PFSK-1 (cell line): ENCODE results near the gene RPEL1.

Source experiments
- FOXP2 ChIP-seq: optimal IDR thresholded peaks from 2 replicates; pipeline ENCODE3; 2011; ENCODE audit warnings: borderline replicate concordance, control low read depth, inconsistent platforms; ENCODE audit not compliant: insufficient read depth; ENCODE audit errors: extremely low read length, extremely low read depth
- POLR2AphosphoS5 ChIP-seq: IDR thresholded peaks from 2 replicates; pipeline ENCODE4 v1.6.1; 2012; ENCODE audit warnings: low read depth, mild to moderate bottlenecking, control low read depth, low read length, moderate library complexity
- REST ChIP-seq, 2 experiments: IDR thresholded peaks; 2 replicates each; pipeline versions ENCODE4 v1.6.1 to v1.8.0; 2011 to 2012; ENCODE audit warnings: low read depth in 2 of 2, low read length in 2 of 2, control low read depth in 1 of 2, inconsistent platforms in 1 of 2, mild to moderate bottlenecking in 1 of 2, moderate library complexity in 1 of 2; ENCODE audit not compliant: insufficient read depth in 1 of 2
- SIN3A ChIP-seq: IDR thresholded peaks from 2 replicates; pipeline ENCODE4 v1.6.1; 2012; ENCODE audit warnings: mild to moderate bottlenecking, low read length, moderate library complexity, borderline replicate concordance; ENCODE audit not compliant: insufficient read depth
- TAF1 ChIP-seq: IDR thresholded peaks from 2 replicates; pipeline ENCODE4 v1.6.1; 2012; ENCODE audit warnings: low read length, control low read depth, borderline replicate concordance; ENCODE audit not compliant: insufficient read depth

The RPEL1 gene

GRCh38 chr10:103232131-103232673, 13.5 kb upstream of the RPEL1 start:
- TF ChIP-seq POLR2AphosphoS5, result no peak
- no peak for TF ChIP-seq TAF1
- TF ChIP-seq REST (IDR thresholded peaks at IDR 0.05; ENCODE audit: insufficient read depth in 1 of 2, low read depth in 2 of 2, low read length in 2 of 2), result no peak
- no peak for TF ChIP-seq FOXP2
- no peak for TF ChIP-seq SIN3A

DNA sequence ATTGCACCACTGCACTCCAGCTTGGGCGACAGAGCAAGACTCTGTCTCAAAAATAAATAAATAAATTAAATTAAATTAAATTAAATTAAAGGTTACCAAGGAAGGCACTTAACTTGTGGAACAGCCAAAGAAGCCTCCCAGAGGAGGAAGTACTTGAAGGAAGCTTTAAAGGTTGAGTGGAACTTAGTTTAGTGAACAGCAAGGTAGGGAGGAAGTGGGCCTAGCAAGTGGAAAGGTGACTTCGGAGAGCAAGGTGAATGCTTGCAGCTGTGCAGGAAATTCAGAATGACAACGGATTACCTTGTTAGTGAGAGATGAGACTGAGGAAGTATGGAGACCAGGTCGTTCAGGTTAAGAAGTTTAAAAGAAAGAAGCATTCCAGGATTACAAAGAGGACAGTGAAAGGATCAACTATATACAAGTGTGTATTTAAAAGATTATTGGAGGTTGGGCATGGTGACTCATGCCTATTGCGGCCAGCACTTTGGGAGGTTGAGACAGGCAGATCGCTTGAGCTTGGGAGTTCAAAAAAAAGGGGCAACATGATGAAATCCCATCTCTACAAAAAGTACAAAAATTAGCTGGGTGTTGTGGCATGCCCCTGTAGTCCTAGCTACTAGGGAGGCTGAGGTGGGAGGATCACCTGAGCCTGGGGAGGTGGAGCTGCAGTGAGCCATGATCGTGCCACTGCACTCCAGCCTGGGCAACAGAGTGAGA, 12.8 kb upstream of the RPEL1 start:
- TF ChIP-seq REST (IDR thresholded peaks at IDR 0.05; ENCODE audit: insufficient read depth in 1 of 2, low read depth in 2 of 2, low read length in 2 of 2) (no peak), TAF1 (no peak), SIN3A (no peak), FOXP2 (no peak), POLR2AphosphoS5 (no peak)

DNA sequence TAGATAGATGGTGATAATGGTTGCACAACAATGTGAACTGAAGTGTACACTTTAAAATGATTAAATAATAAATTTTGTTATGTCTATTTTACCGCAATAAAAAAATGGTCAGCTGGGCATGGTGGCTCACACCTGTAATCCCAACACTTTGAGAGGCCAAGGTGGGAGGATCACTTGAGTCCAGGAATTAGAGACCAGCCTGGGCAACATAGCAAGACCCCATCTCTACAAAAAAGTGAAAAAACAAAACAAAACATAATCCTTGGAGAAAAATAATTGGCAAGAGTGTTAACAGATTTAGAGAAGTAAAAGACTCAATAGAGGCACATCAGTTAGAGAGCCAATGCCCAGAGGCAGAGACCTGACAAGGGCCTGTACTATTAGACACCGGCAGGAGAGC, 9.9 kb upstream of the RPEL1 start:
- TF ChIP-seq SIN3A (no peak), FOXP2 (no peak), REST (IDR thresholded peaks at IDR 0.05; ENCODE audit: insufficient read depth in 1 of 2, low read depth in 2 of 2, low read length in 2 of 2) (no peak), TAF1 (no peak), POLR2AphosphoS5 (no peak)

DNA sequence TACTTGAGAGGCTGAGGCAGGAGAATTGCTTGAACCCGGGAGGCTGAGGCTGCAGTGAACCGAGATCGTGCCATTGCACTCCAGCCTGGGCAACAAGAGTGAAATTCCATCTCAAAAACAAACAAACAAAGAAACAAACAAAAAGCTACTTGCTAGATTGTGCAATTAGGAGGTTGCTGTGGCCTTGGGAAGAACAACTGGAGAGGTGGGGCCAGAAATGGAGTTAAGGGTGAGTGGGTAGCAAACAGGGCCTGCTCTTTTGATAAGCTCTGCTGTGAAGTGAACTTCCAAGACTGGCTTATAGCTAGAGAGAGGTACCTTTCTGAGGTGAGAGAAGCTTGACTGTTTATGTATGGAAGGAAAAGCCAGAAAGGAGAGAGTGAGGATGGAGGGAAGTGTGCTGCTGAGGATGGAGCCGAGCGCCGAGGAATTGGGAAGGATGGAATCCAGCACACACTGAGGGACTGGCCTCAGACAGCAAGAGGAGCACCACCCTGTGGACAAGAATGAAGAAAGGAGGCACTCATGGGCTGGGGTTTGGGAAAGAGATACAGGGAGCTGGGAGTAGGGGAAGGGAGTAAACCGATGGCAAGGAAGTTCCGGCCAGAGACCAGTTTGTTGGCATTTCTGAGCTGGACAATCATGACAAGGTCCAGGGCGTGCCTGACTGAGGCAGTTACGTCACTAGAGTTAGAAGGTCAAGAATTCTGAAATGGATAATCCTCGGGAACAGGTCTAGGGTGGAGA, 7.0 kb upstream of the RPEL1 start:
- no peak for TF ChIP-seq REST (IDR thresholded peaks at IDR 0.05; ENCODE audit: insufficient read depth in 1 of 2, low read depth in 2 of 2, low read length in 2 of 2)
